NCI-H146 treated with DMSO at 0.1 percent for 48 hours (cell line): ENCODE data around the gene RAP2A.

ENCODE experiments used
- DNase-seq: peaks from one replicate; lab custom pipeline; 2025; ENCODE audit not compliant: unreplicated experiment; lab: John Stamatoyannopoulos, UW

RAP2A gene

DNA sequence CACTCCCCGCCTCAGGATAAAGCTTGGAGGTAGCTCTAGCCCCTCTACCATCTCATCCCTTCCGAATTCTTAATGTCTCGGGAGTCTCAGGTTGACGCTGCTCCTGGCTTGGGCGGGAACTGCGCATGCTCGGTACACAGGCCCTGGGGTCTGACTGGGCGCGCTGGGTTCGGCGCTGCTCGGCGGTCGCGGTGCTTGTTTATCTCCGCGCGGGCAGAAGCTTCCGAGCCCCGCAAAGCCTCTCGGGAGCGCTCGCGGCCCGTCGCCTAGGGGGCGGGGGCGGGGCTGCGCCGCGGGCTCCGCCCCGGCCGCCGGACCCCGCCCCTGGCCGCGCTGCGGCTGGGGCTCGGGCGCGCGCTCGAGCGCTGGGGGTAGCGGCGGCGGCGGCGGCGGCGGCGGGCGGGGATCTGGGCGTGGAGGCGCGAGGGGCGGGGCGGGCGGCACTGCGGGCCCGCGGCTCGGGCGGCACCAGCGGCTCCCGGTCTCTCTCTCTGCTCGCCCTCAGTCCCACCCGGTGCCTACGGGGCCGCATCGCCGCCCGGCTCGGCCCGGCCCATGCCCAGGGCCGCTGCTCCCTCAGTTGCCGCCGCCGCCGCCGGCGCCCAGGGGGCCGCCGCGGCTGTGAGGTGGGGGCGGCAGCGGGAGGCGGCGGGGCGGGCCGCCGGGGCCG, at the start of gene RAP2A:
RAP2A (plus strand) TSS at position 443 of the 670 bp plus-strand sequence. CDS start 302 bp downstream, outside the sequence.
- peak; percentile 77 for DNase-seq

DNA sequence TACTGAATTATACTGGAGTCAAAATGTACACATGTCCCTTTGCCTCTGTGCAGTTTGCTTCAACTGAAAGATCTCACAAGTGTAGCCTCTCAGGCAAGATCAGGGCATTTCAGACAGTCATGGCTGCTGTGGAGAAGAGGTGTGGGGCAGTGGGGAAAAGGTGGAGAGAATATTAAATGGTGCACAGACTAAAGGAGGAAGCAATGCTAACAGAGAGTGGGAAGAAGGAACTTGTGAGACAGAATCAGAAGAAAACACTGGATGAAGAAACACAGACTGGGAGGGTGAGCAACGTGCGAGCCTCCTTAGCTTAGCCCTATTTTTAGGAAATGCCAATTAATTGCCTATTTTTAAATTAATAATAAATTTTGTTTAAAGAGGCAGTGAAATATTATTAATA, 49.6 kb upstream of the RAP2A start:
- no peak for DNase-seq

GRCh38 chr13:97385146-97385545, 48.8 kb upstream of the RAP2A start:
- no peak for DNase-seq

- no peak for DNase-seq
Measured at GRCh38 chr13:97385854-97386253, 48.1 kb upstream of the RAP2A start.

DNA sequence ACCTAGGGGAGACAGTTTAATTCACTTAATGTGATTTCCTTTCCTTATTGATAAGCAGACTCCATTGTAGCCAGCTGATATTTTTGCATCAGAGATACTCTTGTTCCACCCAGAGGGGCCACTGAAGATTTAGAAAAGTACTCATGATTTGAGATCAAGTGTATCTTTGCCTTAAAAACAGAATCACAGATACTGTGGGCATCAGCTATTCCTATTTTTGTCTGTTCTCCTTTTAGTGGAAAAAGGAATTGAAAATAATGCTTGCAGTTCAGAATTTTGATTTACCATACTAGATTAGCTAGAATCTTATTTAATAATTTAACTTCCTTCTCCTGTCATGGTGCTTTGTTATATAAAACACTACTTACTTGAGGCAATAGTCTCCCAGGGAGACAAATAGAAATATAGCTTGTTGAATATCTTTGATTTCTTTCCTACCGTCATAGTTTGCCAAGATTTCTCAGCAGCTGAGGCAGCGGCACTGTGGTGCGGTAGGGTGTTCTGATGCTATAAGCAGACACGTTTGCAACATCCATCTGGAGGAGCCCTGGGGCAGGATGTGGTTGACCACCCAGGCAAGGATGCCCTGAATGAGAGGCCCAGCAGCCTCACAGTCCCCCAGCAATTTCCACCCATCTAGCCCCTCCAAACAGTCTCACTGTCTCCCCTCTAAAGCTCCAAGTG, 47.0 kb upstream of the RAP2A start:
- no peak for DNase-seq

GRCh38 chr13:97387485-97387839, 46.5 kb upstream of the RAP2A start:
- no peak for DNase-seq

DNA sequence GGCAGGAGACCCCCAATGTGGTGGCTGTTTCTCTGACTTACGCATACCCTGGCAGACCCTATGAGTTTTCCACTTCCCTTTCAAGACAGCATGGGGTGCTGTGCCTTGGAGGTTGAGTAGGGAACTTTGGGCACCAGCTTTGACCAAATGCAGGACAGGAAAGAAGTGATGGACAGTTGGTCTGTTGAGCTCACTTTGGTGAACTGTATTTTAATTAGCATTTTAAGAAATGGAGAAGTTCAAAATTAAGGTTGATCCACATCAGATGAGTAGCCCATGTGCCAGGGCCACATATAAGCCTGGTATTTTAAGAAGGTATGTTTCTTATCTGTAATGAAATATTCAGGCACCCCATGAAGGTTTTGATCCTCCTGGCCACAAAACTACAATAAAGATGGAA, 46.1 kb upstream of the RAP2A start:
- DNase-seq: no peak

GRCh38 chr13:97388373-97388772, 45.6 kb upstream of the RAP2A start:
- DNase-seq: no peak

GRCh38 chr13:97390941-97391600, 42.9 kb upstream of the RAP2A start:
- DNase-seq: no peak

- no peak for DNase-seq
Measured at GRCh38 chr13:97392020-97392419, 41.9 kb upstream of the RAP2A start.

DNA sequence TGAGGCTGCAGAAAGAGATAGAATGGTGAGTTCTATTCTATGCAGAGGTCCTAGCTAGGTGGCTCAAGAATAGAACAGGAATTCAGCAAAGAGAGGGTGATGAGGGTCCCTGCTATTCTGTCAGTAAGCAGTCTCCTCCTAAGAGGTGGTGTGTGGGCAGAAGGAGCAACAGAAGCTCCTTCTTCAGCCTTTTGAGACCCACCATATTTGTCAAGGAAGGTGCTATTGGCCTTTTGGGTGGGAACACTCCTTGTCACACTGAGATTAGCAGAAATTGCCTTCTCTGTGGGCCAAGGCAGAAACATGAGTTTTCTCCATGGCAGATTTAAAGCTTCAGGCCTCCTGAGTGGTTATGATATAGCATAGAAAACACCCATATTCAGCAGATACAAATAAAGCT, 39.4 kb upstream of the RAP2A start:
- DNase-seq: no peak

GRCh38 chr13:97395447-97396136, 38.4 kb upstream of the RAP2A start:
- DNase-seq: no peak

- no peak for DNase-seq
Measured at GRCh38 chr13:97397267-97397666, 36.7 kb upstream of the RAP2A start.

DNA sequence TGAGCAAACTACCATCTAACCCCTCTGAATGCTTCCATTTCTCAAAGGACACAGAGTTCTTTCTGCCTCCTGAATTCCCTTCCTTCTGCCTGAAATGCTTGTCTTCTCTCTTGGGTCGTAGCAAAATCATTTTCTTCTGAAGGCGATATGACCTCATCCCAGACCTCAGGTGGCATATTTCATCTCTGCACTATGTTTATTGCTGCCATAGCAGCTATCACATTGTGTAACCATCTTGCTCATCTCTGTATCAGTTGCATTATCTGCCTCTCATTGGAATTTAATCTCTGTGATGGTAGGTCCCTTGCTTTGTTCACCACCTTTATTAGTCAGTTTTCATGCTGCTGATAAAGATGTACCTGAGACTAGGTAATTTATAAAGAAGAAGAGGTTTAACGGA, 32.5 kb upstream of the RAP2A start:
- DNase-seq: no peak

GRCh38 chr13:97403893-97404750, 29.8 kb upstream of the RAP2A start:
- DNase-seq: no peak

DNA sequence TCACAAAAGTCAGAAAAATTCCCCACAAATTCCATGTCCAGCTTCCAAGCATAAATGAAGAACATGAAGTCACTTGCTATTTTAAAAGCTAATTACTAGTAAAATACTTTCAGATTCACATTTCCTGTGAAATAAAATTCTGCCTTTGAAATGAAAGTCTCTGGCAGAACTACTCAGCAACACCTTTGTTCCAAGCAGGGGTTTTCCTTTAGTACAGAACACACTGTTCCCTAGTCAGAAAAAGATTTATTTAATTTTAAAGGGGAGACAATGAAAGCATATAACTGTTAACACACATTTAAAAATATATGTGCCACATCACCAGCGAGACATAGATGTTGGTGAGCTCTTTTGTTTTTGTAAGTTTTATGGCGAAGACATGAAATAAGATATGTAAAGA, 26.4 kb upstream of the RAP2A start:
- DNase-seq: no peak

DNA sequence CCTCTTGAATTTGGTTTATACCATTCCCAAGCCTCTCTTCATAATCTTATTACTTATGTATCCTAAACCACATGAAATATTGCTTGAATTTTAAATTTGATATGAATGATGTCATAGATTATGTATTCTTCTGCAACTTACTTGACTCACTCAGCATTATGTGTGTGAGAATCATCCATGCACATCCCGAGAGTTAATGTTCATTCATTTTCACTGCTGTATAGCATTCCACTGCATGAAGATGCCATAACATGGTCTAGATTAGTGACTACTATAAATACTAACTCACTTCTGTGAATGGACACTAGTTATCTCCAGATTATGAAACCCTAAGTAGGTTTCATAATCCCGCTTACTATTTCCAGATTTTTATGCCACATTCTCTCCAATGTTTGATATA, 25.0 kb upstream of the RAP2A start:
- no peak for DNase-seq

DNA sequence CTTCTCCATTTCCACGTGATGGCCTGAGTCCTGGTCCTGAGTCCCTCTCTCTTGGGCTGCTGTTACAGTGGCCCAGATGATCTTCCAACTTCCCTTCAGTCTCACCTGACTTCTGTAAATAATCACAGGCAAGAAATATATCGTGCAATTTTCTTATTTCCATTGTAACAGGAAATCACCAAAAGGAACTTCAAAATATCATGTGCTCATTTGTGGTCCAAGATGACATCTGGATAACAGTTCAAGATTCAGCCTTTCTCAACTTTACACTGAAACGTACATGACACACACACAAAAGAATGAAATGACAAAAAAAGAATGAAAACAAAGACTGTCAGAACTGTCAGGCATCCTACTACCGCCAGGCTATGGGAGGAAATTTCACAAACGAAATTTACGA, 22.0 kb upstream of the RAP2A start:
- DNase-seq: no peak

DNA sequence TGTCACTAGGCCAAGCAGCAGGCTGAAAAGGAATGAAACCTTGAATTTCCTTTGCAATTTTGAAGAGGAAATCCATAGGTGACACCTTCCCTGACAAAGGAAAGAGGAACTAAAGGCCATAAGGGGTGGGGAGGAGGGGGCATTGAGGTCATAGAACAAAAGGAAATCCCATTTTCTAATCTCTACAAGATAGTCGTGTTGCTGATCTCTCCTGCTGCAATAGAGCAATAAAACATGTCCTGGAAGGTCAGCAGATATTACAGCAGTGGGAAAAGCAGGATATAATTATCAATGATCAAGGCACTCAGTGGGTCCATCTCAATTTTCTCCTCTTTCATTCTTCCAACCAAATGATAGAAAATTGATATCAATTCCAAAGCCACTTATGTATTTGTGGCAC, 20.3 kb upstream of the RAP2A start:
- DNase-seq: no peak

- no peak for DNase-seq
Measured at GRCh38 chr13:97414392-97414791, 19.6 kb upstream of the RAP2A start.

DNA sequence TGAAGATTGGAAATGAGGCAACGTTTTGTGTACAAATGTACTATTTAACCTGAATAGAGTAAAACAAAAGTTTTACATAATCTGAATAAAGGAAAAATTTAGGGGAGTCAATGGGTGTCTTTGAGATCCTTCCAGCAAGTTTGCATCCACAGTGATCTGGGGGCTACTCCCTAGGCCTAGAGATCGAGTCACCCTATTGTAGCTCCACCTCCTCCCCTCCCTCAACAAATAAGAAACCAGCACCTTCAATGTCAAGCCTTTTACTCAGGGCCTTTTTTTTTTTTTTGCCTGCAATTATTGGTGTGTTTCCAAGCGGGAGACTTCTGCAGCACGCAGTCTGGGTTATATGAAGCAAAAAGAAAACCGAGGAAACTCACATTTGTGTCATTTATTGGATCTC, 16.3 kb upstream of the RAP2A start:
- no peak for DNase-seq
